ENCODE data around the gene TLK2.

The TLK2 gene

GRCh38 chr17:62627219-62627903 is 148.7 kb downstream of the TLK2 start, which contains the start of gene MRC2:
Gene MRC2, plus strand, starts transcription at chr17:62627670. Its CDS starts 133 bp downstream, at chr17:62627803.
- peak in 1 of 2 donors; percentile 29 for DNase-seq (ENCODE audit: low read depth in 2 of 2, low spot score in 1 of 2)

DNA sequence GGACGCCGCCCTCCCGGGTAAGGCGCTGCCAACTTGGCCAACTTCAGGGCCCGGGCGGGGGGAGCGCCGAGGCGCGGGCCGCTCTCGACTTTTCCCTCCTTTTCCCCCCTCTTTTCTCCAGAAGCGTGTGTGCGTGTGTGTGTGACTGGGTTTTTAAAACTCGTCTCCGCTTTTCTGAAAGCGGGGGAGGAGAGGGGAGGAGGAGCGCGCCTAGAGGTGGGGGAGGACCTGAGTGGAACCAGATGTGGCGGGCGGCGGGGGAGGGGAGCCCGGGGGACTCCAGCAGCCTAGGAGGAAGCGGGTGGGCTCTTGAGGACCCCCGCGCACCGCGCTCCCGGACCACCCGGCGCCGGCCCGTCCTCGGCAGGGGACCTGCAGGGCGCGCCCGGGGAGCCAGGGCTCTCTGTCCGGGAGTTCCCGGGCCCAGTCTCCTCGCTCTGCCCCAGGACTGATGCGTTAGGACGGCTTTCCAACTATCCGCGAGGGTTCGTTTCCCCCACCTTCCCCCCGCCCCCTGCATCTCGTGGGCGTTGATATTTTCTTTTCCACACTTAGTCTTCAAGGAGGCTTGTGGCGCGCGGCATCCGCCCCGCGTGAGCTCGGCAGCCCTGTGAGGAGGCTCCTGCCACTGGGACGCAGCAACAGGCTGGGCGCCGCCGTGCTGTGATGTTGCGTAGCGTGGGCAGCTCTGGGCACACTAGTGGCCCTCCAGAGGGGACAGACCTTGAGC is 149.4 kb downstream of the TLK2 start:
- peak; percentile 24 to 49 for DNase-seq (ENCODE audit: low read depth in 2 of 2, low spot score in 1 of 2)

DNA sequence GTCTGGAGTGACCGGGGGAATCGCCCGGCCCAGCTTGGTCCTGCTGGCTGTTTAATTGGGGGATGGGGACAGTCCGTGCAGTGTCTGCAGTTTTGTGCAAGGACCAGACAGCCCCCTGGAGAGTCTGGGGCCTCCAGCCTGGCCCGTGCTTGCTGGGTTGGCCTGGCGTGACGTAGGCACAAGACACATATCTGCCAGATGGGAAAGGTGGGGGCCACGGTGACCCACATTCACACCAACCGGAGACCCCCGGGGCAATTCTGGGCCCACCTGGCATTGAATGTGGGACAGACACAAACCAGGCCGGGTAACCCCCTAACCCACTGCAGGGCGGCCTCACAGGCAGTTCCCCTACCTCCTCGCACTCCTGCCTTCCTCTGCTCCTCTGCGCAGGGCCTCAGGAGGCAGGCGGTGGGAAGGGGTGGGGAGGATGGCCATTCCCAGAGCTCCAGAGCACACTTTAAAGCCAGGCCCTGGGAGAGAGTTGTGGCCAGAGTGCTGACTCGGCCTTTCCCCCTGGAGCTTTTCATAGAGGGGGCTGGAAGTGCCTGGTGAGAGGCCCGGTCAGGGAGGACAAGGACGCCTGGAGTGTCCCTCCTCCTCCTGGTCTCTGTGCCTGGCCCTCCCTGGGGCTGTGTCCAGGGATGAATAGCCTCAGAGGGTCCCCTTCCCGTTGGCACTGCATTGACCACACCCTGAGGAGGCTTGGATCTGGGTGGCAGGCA is 150.4 kb downstream of the TLK2 start:
- DNase-seq (ENCODE audit: low read depth in 2 of 2, low spot score in 1 of 2), result no peak

- no peak for DNase-seq (ENCODE audit: low read depth in 2 of 2, low spot score in 1 of 2)
Measured at GRCh38 chr17:62629556-62630364, 151.1 kb downstream of the TLK2 start.

- DNase-seq (ENCODE audit: low read depth in 2 of 2, low spot score in 1 of 2), result no peak
Measured at GRCh38 chr17:62630365-62631085, 151.9 kb downstream of the TLK2 start.

DNA sequence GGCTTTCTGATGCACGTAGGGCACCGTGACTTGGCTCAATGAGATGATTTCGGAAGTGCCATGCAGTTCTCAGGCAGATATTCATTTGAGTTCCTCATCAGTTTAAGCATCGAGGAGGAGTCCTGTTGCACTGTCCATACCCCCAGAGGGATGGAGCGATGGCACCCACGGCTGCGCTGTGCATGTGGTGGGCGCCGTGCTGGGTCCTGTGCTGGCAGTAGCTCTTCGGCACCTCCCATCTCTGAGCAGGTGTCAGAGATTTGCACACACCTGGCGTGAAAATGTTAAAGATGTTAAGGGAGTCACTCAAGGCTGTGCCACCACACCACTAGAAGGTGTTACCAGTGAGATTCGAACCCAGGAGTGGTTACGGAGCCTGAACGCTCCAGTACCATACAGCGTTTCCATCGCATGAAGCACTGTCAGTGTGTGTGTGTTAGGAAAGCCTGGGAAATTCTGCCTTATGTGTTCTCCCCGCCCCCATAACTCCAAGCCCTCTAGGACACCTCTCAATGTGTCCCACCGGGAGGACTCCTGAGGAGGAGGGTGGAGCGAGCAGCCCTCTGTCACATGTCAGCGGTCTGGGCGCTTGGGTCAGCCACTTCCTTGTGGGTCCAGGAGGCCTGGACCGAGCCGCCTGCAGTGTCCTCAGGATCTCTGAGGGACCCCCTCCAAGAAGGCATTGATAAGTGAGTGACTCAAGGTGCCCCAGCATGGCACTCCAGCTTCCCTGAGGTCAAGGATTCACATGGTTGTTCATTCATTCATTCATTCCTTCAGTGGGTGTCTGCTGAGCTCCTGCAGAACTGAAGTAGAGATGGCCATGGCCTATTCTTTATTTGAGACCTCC is 152.7 kb downstream of the TLK2 start:
- no peak for DNase-seq (ENCODE audit: low read depth in 2 of 2, low spot score in 1 of 2)

- DNase-seq (ENCODE audit: low read depth in 2 of 2, low spot score in 1 of 2), result no peak
Measured at GRCh38 chr17:62631936-62632924, 153.6 kb downstream of the TLK2 start.

DNA sequence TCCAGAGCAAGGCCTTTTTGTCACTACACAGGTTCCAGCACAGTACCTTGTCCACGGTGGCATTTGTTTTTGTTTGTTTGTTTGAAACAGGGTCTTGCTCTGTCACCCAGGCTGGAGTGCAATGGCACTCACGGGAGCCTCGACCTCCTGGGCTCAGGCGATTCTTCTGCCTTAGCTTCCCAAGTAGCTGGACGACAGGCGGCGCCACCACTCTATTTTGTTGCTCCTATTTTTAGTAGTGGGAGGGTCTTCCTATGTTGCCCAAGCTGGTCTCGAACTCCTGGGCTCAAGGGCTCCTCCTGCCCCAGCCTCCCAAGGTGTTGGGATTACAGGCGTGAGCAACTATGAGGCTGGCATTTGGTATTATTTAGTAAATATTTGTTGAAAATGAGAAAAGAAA is 159.2 kb downstream of the TLK2 start:
- DNase-seq (ENCODE audit: low read depth in 2 of 2, low spot score in 1 of 2), result no peak

DNA sequence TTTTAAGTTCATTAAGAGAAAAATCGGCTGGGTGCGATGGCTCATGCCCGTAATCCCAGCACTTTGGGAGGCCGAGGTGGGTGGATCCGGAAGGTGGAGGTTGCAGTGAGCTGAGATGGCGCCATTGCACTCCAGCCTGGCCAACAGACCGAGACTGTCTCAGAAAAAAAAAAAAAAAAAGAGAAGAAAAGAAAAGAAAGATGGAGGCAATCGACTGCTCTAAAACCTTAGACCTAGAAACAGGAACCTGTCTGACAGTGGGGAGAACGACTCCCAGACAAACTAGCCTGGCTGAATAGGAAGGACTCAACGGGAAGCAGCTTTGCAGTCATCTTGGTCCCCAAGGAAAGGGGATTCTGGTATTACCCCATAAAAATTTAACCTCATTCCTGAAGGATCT is 162.5 kb downstream of the TLK2 start:
- no peak for DNase-seq (ENCODE audit: low read depth in 2 of 2, low spot score in 1 of 2)

- no peak for DNase-seq (ENCODE audit: low read depth in 2 of 2, low spot score in 1 of 2)
Measured at GRCh38 chr17:62641951-62642350, 163.3 kb downstream of the TLK2 start.

DNA sequence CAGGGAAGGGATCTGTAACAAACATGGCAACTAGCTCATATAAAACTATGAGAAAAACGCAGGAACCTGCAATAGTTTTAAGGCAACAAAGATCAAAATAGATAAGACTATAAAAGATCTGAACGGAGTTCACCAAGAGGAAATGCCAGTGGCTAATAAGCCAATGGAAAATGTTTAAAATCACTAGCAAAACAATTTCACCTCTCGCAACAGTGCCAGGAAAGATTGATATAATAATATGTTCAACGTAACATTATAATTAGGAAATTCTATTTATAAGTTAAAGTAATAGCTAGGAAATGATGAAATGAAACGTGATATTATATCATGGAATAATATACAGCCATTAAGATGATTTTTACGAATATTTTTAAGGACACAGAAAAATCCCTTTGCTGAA is 164.9 kb downstream of the TLK2 start:
- DNase-seq (ENCODE audit: low read depth in 2 of 2, low spot score in 1 of 2), result no peak

- no peak for DNase-seq (ENCODE audit: low read depth in 2 of 2, low spot score in 1 of 2)
Measured at GRCh38 chr17:62644487-62645173, 166.0 kb downstream of the TLK2 start.

- no peak for DNase-seq (ENCODE audit: low read depth in 2 of 2, low spot score in 1 of 2)
Measured at GRCh38 chr17:62648251-62648955, 169.8 kb downstream of the TLK2 start.

GRCh38 chr17:62648956-62649294 is 170.3 kb downstream of the TLK2 start:
- no peak for DNase-seq (ENCODE audit: low read depth in 2 of 2, low spot score in 1 of 2)

- no peak for DNase-seq (ENCODE audit: low read depth in 2 of 2, low spot score in 1 of 2)
Measured at GRCh38 chr17:62649570-62649969, 170.9 kb downstream of the TLK2 start.

- no peak for DNase-seq (ENCODE audit: low read depth in 2 of 2, low spot score in 1 of 2)
Measured at GRCh38 chr17:62650587-62650986, 172.0 kb downstream of the TLK2 start.

- no peak for DNase-seq (ENCODE audit: low read depth in 2 of 2, low spot score in 1 of 2)
Measured at GRCh38 chr17:62652251-62653001, 173.8 kb downstream of the TLK2 start.
